AG08396 (cell line): ENCODE results near the gene ORC4.

Source experiments
- DNase-seq: peaks from one replicate; pipeline ENCODE4 v3.0.0; 2012; ENCODE audit warnings: low spot score, mixed read lengths

The ORC4 gene

GRCh38 chr2:147933931-147934330 is 86.6 kb downstream of the ORC4 start:
- no peak for DNase-seq

- DNase-seq: no peak
These were observed 93.4 kb downstream of the ORC4 start for GRCh38 chr2:147927053-147927588.

GRCh38 chr2:147925886-147926285 is 94.7 kb downstream of the ORC4 start:
- DNase-seq: no peak

GRCh38 chr2:147924647-147925046 is 95.9 kb downstream of the ORC4 start:
- no peak for DNase-seq

GRCh38 chr2:147923846-147924245 is 96.7 kb downstream of the ORC4 start:
- DNase-seq: no peak

GRCh38 chr2:147917161-147917560 is 103.4 kb downstream of the ORC4 start:
- no peak for DNase-seq

DNA sequence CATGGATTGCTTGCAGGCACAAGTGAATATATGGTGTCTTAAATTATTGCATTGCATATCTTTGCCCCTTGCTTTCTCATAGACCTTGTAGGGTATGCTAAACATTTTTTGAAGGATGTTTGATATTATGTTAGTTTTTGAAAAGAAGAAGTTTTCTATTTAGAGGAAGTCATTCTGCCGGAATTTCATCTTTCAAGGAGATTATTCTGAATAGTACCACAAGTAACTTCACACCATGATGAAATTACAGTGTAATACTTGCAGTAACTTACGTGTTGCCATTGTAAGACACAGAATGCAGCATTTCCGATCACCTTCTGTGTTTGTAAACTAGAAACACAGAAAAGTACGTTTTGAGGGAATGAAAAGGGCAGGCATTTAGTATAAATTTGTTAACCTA is 103.8 kb downstream of the ORC4 start:
- no peak for DNase-seq

- no peak for DNase-seq
These were observed 104.5 kb downstream of the ORC4 start for GRCh38 chr2:147916067-147916466.

DNA sequence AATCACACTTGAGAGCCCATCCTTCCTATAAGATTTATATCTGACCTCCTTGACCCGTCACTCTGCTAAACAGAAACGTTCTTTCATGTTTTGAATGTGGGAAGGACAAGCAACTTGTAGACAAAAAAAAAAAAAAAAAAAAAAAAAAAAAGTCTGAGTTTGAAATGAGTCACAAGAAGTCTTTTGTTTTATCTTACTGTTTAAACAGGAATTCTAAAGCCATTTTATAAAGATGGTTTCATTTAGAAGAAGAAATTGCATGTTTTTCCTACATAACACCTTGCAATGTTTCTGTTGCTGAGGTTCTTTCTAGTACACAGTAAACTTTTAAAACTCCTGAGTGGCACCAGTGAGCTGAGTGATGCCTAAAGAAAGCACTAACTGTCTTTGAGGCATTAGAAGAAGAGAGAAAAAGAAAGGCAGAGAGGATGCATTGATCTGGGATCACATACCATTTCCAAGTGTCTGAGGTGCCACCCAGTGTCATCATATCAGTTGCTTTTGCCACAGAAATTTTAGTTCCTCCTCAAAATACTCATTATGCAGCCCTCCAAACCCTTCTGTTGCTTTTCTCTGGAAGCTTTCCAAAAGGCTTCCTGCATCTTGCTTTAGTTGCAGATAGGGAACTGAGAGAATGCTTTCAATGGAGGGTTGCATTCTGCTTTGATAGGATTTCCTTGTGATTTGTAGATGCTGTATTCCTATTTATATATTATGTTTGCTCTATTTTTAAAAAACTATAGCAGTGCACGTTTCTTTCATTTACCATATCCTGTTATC is 106.6 kb downstream of the ORC4 start:
- DNase-seq: no peak

DNA sequence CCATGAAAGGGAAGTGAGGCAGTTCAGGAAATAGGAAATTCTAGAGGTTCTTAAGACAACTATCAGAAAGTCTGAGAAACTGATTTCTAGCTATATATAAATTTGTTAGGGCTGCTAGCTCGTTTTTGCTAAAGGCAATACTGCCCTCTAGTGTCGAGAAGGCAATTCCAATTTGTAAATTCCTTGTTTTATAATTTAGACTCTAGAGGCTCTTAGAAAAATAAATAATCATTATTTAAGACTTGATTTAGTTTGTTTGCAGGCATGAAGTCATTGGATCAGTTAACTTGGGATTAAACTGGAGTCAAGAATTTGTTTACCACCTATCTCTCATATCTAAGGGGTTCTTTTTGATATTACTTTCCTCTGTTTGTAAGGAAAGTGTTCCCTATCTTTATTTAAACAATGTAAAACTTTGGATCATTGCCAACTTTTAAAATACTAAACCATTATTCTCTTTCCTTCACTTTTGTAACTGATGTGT is 109.5 kb downstream of the ORC4 start:
- peak; percentile 23 for DNase-seq

DNA sequence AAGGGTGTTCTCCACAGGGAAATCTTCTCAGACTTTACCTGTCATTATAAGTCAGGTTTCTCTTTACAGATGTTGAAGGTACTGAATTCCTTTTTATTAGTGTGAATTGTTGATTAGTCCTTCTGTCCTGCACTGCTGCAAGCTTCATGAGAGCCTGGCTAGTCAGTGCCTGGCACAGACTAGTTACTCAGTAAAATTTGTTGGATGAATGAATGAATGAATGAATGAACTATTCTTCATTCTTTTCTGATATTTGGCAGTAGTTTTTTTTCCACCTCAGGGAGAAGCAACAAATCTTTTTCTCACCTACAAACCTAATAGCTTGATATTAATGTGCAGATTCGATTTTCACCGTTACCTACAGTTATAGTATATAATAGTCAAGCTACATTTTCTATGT is 111.4 kb downstream of the ORC4 start:
- no peak for DNase-seq

DNA sequence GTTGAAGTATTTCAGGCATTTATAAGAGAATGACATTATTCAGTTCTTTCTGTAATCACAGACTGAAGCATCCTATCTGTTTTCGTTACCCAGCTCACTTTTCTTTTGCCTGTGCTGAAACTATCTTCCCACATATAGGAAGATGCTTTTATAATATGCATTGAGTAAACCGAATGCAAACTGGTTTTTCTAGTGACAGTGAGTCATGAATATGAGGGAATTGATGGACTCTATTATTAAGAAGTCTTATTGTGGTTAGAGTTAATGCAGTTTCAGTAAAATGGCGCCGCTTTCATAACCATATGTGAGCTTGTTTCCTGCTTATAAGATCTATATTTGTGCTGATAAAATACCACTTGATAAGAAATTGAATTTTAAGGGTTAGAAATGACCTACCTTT is 116.5 kb downstream of the ORC4 start:
- DNase-seq: no peak

DNA sequence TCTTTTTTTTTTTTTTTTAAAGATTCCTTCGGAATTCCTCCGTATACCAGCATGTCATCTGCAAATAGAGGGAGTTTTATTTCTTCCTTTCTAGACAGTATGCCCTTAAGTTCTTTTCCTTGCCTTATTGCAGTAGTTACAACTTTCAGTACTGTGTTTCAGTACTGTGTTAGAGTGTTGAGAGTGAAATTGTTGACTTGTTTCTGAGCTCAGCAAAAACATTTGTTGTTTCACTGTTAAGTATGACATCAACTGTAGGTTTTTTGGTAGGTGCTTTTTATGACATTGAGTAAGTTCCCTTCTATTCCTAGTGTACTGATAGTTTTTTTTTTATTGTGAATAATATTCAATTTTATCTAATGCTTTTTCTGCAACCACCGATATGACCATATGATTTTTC is 131.9 kb downstream of the ORC4 start:
- DNase-seq: no peak

DNA sequence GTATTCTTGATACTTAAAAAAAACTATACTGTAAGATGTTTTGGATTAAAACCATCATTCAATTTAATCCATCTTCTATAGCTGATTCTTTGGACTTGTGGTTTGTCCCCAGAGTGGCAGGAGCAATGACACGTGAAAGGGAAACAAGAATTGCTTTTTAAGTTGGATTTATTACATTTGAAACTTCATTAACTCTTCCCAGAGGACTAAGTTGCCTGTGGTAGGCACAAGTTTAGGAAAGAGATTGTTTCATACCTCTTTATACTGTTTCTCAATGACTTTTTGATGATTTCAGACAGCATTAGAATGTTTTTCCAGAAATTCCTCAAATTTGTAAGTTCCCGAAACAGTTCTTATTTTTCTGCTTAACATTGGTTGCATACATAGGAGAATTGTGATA is 134.4 kb downstream of the ORC4 start:
- no peak for DNase-seq

GRCh38 chr2:147884830-147885229 is 135.7 kb downstream of the ORC4 start:
- DNase-seq: no peak

GRCh38 chr2:147882631-147883030 is 137.9 kb downstream of the ORC4 start:
- DNase-seq: no peak
